NCI-H1436 (cell line): ENCODE measurements around the gene CYGB.

Experiments used
- DNase-seq: peaks from one replicate; lab custom pipeline; 2025; lab: John Stamatoyannopoulos, UW

CYGB gene

DNA sequence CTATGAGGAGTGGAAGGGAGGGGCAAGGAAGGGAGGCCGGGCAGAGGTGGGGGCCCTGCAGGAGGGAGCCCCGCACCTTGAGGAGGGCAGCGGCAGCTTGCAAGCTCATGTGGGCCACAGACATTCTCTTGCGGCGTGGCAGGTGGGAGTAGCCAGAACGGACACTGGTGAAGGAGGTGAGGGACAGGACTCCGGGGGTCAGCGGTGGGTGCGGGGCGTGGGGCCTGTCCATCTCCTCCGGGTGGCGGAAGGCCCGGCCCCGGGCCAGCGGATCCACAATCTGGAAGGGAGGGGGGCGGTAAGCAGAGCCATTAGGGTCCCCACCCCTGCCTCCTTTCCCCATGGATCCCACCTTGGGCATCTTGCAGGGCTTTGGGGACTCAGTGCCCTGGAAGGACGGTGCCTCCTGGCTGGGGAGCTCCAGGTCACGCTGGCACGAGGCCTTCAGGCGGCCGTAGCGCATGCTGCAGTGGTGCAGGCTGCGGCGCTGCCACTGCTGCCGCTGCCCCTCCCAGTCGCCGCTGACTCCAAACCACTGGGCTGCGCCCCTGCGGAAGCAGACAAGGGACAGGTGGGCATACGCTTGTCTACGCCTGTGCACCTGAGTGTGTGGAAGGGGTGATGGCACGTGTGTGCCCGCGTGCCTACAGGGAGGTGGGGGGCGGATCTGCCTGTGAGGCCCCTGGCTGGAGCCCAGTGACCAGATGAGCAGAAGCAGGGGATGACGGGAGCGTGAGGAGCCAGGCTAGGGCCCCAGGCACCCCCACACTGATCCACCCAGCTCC, 58.6 kb downstream of the CYGB start:
- DNase-seq = no peak

- DNase-seq = no peak
Measured at GRCh38 chr17:76478097-76478496, 59.4 kb downstream of the CYGB start.

DNA sequence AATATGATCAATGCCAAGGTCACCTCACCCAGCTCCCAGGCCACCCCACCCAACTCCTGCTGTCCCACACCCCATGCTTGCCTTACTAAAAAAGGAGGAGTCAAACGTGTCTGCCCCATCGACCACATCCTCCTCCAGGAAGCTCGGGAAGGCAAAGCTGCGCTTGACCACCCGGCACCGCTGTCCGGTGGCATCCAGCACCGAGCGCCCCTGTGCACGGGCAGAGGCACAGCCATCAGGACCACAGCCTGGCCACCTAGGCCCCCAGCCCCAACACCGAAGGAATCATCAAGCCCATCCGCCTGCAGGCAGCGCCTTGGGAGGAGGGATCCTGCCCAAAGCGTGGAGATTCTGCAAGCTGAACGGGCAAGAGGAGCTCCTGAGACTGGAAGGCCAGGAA, 59.9 kb downstream of the CYGB start:
- no peak for DNase-seq
